ENCODE data around the gene TANC1.

The TANC1 gene

DNA sequence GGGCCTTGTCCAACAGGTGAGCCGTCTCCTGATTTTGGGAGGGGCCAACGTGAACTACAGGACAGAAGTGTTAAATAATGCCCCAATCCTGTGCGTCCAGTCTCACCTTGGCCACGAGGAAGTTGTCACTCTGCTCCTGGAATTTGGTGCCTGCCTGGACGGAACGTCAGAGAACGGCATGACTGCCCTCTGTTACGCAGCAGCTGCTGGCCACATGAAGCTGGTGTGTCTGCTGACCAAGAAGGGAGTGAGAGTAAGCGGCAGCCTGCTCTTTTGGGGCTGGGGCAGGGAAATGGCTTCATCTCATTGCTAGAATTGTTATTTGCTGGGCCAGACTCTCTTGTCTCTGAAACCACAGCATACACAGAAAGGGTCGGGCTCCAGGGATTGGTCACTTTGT lies 225.8 kb downstream of the TANC1 start:
- no peaks in the 10 kb centered on the region for H3K4me1 ChIP-seq (ENCODE audit: control insufficient read depth in 2 of 2, insufficient read depth in 2 of 2, low read length in 2 of 2)
- H3K9ac ChIP-seq (ENCODE audit: low read depth in 1 of 2, low read length in 2 of 2) = no peak overlapping the region
- H3K36me3 ChIP-seq (ENCODE audit: control insufficient read depth in 2 of 2, insufficient read depth in 2 of 2, low read length in 2 of 2) = peaks cover 47 to 64% of the 10 kb centered on the region in 2 donors
- H3K27me3 ChIP-seq (ENCODE audit: control insufficient read depth in 2 of 2, insufficient read depth in 2 of 2, low read length in 2 of 2) = no peaks in the 10 kb centered on the region
- H3K27ac ChIP-seq (ENCODE audit: low read depth in 2 of 2, low read length in 2 of 2) = no peak overlapping the region
- H3K4me3 ChIP-seq (ENCODE audit: low read length in 2 of 2) = no peak overlapping the region
- no peaks in the 10 kb centered on the region for H3K9me3 ChIP-seq (ENCODE audit: control insufficient read depth in 2 of 2, low read length in 2 of 2)

DNA sequence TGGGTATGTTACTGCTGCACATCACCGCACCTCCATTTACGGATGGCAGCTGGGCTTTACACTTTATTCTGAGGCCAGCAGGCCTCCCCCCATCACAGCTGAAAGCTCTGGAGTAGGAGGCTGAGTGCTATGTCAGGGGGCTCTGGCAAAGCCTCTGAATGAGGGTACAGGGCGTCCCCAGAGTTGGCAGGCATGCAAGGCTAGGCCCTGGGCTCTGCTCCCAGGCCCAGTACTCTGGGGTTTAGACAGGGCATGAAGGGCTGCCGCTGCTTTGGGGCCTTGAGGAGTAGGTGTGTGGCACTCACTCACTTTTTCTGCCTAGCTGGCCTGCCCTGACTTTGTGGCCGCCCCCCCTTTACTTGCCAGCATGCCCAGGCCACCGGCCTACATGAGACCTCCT lies 227.3 kb downstream of the TANC1 start:
- Histone ChIP-seq H3K36me3 (ENCODE audit: control insufficient read depth in 2 of 2, insufficient read depth in 2 of 2, low read length in 2 of 2) (peaks cover 50 to 72% of the 10 kb centered on the region in 2 donors), H3K4me3 (ENCODE audit: low read length in 2 of 2) (no peak overlapping the region)

DNA sequence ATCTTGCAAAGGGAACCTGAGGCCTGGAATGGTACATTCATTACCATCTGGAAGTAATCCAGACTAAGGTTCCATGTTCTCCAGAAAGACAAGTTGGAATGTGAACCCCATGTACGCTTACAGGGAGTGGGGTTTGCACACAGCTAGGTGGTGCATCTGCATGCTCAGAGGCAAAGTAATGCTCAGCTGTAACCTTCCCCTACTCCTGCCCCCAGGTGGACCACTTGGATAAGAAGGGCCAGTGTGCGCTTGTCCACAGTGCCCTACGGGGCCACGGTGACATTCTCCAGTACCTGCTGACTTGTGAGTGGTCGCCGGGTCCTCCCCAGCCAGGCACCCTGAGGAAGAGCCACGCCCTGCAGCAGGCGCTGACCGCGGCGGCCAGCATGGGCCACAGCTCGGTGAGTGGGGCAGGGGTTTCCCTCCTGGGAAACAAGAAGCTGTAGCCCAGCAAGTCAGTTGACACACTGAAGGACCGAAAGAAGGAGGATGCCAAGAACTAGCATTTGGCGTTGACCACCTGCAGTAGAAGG lies 228.0 kb downstream of the TANC1 start:
- Histone ChIP-seq H3K27ac (ENCODE audit: low read depth in 2 of 2, low read length in 2 of 2) (no peak overlapping the region), H3K4me3 (ENCODE audit: low read length in 2 of 2) (no peak overlapping the region), H3K4me1 (ENCODE audit: control insufficient read depth in 2 of 2, insufficient read depth in 2 of 2, low read length in 2 of 2) (no peaks in the 10 kb centered on the region), H3K36me3 (ENCODE audit: control insufficient read depth in 2 of 2, insufficient read depth in 2 of 2, low read length in 2 of 2) (peaks cover 45 to 66% of the 10 kb centered on the region in 2 donors), H3K27me3 (ENCODE audit: control insufficient read depth in 2 of 2, insufficient read depth in 2 of 2, low read length in 2 of 2) (no peaks in the 10 kb centered on the region), H3K9ac (ENCODE audit: low read depth in 1 of 2, low read length in 2 of 2) (no peak overlapping the region), H3K9me3 (ENCODE audit: control insufficient read depth in 2 of 2, low read length in 2 of 2) (no peaks in the 10 kb centered on the region)

More for the DNA sequence above, 227.3 kb downstream of the TANC1 start:
- no peak overlapping the region for H3K9ac ChIP-seq (ENCODE audit: low read depth in 1 of 2, low read length in 2 of 2)
- H3K9me3 ChIP-seq (ENCODE audit: control insufficient read depth in 2 of 2, low read length in 2 of 2) = no peaks in the 10 kb centered on the region
- no peak overlapping the region for H3K27ac ChIP-seq (ENCODE audit: low read depth in 2 of 2, low read length in 2 of 2)
- no peaks in the 10 kb centered on the region for H3K27me3 ChIP-seq (ENCODE audit: control insufficient read depth in 2 of 2, insufficient read depth in 2 of 2, low read length in 2 of 2)
- no peaks in the 10 kb centered on the region for H3K4me1 ChIP-seq (ENCODE audit: control insufficient read depth in 2 of 2, insufficient read depth in 2 of 2, low read length in 2 of 2)

DNA sequence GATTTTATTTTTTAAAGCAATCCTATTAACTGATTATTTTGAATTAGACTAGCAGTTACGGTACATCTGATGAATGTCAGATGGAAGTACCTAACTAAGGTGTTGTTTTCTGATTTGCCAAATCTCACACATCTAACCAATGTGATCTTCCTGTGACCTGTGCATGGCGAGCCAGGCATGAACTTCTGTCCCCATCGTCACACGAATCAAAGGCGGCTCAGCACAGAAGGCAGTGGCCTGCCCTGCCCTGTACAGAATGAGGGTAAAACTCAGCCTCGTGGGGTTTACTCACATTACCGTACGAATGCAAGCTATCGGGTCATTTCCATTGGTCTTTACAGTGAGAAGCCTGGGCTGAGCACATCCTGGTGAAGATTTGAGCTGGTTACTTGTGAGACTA lies 230.8 kb downstream of the TANC1 start:
- Histone ChIP-seq H3K9ac (ENCODE audit: low read depth in 1 of 2, low read length in 2 of 2) (no peak overlapping the region), H3K4me3 (ENCODE audit: low read length in 2 of 2) (no peak overlapping the region), H3K9me3 (ENCODE audit: control insufficient read depth in 2 of 2, low read length in 2 of 2) (no peaks in the 10 kb centered on the region), H3K36me3 (ENCODE audit: control insufficient read depth in 2 of 2, insufficient read depth in 2 of 2, low read length in 2 of 2) (peaks cover 44 to 62% of the 10 kb centered on the region in 2 donors), H3K27ac (ENCODE audit: low read depth in 2 of 2, low read length in 2 of 2) (no peak overlapping the region), H3K27me3 (ENCODE audit: control insufficient read depth in 2 of 2, insufficient read depth in 2 of 2, low read length in 2 of 2) (no peaks in the 10 kb centered on the region), H3K4me1 (ENCODE audit: control insufficient read depth in 2 of 2, insufficient read depth in 2 of 2, low read length in 2 of 2) (no peaks in the 10 kb centered on the region)

DNA sequence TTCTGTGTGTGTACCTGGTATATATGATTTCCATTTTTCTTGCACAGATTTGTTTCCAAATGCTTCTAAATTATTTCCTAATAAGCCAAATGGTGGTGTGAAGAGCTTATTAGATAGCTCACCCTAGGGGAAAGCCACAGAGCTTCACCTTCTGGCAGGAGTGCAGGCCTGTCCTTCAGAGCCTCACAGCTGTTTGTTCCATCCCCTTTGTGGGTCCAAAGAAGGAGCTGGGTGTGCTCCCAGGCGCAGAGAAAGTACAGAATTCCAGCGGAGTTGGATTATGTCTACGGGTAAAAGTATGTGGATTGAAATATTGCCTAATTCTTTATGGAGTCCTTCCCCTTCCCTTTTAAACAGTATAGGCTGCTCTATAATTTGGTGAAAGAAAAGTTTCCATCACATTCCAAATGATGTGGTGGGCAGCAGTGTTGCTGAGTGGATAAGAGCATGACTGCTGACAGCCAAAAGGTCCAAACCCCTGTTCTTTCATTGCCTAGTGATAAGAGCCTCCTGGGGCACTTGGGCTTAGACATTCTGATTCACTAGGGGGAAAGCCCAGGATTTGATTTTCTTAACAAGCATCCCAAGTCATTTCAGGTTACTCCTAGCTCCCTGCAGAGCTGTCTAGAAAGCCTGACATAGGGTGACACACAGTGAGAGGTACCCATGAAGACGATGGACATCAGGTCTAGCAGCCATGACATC lies 231.5 kb downstream of the TANC1 start:
- no peaks in the 10 kb centered on the region for H3K9me3 ChIP-seq (ENCODE audit: control insufficient read depth in 2 of 2, low read length in 2 of 2)
- no peak overlapping the region for H3K27ac ChIP-seq (ENCODE audit: low read depth in 2 of 2, low read length in 2 of 2)
- no peak overlapping the region for H3K9ac ChIP-seq (ENCODE audit: low read depth in 1 of 2, low read length in 2 of 2)
- no peak overlapping the region for H3K4me3 ChIP-seq (ENCODE audit: low read length in 2 of 2)
- H3K36me3 ChIP-seq (ENCODE audit: control insufficient read depth in 2 of 2, insufficient read depth in 2 of 2, low read length in 2 of 2) = peaks cover 38 to 55% of the 10 kb centered on the region in 2 donors
- no peaks in the 10 kb centered on the region for H3K4me1 ChIP-seq (ENCODE audit: control insufficient read depth in 2 of 2, insufficient read depth in 2 of 2, low read length in 2 of 2)
- H3K27me3 ChIP-seq (ENCODE audit: control insufficient read depth in 2 of 2, insufficient read depth in 2 of 2, low read length in 2 of 2) = no peaks in the 10 kb centered on the region

DNA sequence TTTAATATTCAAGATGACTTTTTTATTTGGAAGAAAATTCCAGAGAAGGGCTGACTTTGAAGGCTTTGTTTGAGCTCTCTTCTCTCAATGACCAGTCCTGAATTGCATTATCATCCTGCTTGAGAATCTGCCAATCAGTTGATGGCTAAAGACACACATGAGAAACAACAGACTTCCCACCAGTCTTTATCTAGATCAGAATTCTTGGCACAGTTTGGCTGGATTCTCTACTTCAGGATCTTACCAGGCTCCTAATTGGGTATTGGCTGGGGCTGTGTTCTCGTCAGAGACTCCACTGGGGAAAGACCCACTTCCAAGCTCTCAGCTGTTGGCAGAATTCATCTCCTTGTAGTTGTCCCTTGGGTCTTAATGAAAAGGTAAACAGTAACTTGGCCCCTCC lies 232.1 kb downstream of the TANC1 start:
- no peak overlapping the region for H3K27ac ChIP-seq (ENCODE audit: low read depth in 2 of 2, low read length in 2 of 2)
- H3K9ac ChIP-seq (ENCODE audit: low read depth in 1 of 2, low read length in 2 of 2) = no peak overlapping the region

GRCh38 chr2:159201360-159202063 lies 233.1 kb downstream of the TANC1 start:
- Histone ChIP-seq H3K4me1 (ENCODE audit: control insufficient read depth in 2 of 2, insufficient read depth in 2 of 2, low read length in 2 of 2) (no peaks in the 10 kb centered on the region), H3K4me3 (ENCODE audit: low read length in 2 of 2) (no peak overlapping the region), H3K9ac (ENCODE audit: low read depth in 1 of 2, low read length in 2 of 2) (no peak overlapping the region), H3K9me3 (ENCODE audit: control insufficient read depth in 2 of 2, low read length in 2 of 2) (no peaks in the 10 kb centered on the region), H3K27me3 (ENCODE audit: control insufficient read depth in 2 of 2, insufficient read depth in 2 of 2, low read length in 2 of 2) (no peaks in the 10 kb centered on the region), H3K27ac (ENCODE audit: low read depth in 2 of 2, low read length in 2 of 2) (no peak overlapping the region), H3K36me3 (ENCODE audit: control insufficient read depth in 2 of 2, insufficient read depth in 2 of 2, low read length in 2 of 2) (peaks cover 39 to 54% of the 10 kb centered on the region in 2 donors)

More for the DNA sequence above, 232.1 kb downstream of the TANC1 start:
- Histone ChIP-seq H3K9me3 (ENCODE audit: control insufficient read depth in 2 of 2, low read length in 2 of 2) (no peaks in the 10 kb centered on the region), H3K4me3 (ENCODE audit: low read length in 2 of 2) (no peak overlapping the region), H3K27me3 (ENCODE audit: control insufficient read depth in 2 of 2, insufficient read depth in 2 of 2, low read length in 2 of 2) (no peaks in the 10 kb centered on the region), H3K4me1 (ENCODE audit: control insufficient read depth in 2 of 2, insufficient read depth in 2 of 2, low read length in 2 of 2) (no peaks in the 10 kb centered on the region), H3K36me3 (ENCODE audit: control insufficient read depth in 2 of 2, insufficient read depth in 2 of 2, low read length in 2 of 2) (peaks cover 36 to 57% of the 10 kb centered on the region in 2 donors)

DNA sequence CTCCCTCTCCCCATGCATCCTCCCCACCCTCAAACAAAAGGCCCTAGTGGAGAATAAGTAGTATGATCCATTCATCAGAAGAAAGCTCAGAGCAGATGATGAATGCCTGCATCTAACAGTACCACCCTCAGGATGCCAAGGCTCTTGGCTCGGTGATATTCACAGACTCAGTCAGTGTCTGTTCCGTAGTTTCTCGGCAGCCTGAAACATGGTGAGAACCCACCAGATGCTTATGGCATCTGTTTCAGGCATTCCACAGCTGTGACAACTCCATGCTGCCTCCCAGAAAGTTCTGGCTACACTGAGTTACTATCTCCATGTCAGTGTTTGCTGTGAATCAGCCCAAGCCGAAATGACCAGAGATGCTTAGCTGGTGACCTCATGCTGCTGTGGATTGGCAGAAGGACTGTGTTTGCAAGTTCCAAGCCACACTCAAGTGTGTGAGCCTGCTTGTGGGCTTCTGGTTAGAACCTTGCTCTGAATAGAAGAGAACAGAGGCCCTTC lies 234.2 kb downstream of the TANC1 start:
- no peaks in the 10 kb centered on the region for H3K27me3 ChIP-seq (ENCODE audit: control insufficient read depth in 2 of 2, insufficient read depth in 2 of 2, low read length in 2 of 2)
- H3K4me1 ChIP-seq (ENCODE audit: control insufficient read depth in 2 of 2, insufficient read depth in 2 of 2, low read length in 2 of 2) = no peaks in the 10 kb centered on the region
- H3K27ac ChIP-seq (ENCODE audit: low read depth in 2 of 2, low read length in 2 of 2) = peak overlapping the region in 1 of 2 donors; percentile 10
- no peak overlapping the region for H3K9ac ChIP-seq (ENCODE audit: low read depth in 1 of 2, low read length in 2 of 2)
- H3K9me3 ChIP-seq (ENCODE audit: control insufficient read depth in 2 of 2, low read length in 2 of 2) = no peaks in the 10 kb centered on the region
- peaks cover 29 to 49% of the 10 kb centered on the region in 2 donors for H3K36me3 ChIP-seq (ENCODE audit: control insufficient read depth in 2 of 2, insufficient read depth in 2 of 2, low read length in 2 of 2)
- no peak overlapping the region for H3K4me3 ChIP-seq (ENCODE audit: low read length in 2 of 2)

DNA sequence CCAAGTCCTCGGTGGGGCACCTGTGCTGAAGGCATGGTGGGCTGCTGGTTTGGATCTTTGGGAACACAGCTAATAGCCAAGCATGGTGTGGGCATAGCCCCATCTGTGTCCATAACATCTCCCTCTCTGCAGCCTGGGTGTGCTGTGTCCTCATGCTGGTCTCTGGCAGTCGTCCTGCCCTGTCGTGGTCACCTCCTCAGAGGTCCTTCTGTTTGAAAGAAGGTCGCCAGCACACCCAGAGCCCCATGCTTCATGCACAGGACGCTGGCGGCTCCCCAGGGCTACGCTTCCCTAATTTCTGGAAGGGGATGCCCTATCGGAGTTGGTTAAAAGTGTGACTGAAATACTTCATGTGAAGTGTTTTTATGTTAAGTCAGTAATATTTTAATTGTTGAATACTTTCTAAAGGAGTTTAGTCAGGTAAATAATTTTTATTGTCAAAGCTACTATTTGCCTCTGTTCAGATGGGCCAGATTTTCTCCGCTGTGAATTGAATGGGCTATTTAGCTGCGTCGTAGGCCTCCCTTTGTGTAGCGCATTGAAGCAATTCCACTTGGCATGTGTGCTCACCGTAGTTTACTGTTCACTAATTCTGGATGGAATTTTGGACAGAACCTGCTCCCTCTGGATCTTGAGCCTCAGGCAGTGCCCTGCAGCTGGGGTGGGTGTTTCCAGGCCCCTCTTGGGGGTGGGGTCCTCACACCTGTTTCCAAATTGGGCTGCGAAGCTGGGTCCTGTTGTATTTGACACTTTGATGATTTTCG lies 236.1 kb downstream of the TANC1 start:
- H3K27me3 ChIP-seq (ENCODE audit: control insufficient read depth in 2 of 2, insufficient read depth in 2 of 2, low read length in 2 of 2) = no peaks in the 10 kb centered on the region
- peaks cover 23 to 35% of the 10 kb centered on the region in 2 donors for H3K36me3 ChIP-seq (ENCODE audit: control insufficient read depth in 2 of 2, insufficient read depth in 2 of 2, low read length in 2 of 2)
- no peak overlapping the region for H3K27ac ChIP-seq (ENCODE audit: low read depth in 2 of 2, low read length in 2 of 2)
- no peaks in the 10 kb centered on the region for H3K9me3 ChIP-seq (ENCODE audit: control insufficient read depth in 2 of 2, low read length in 2 of 2)
- no peak overlapping the region for H3K9ac ChIP-seq (ENCODE audit: low read depth in 1 of 2, low read length in 2 of 2)
- H3K4me1 ChIP-seq (ENCODE audit: control insufficient read depth in 2 of 2, insufficient read depth in 2 of 2, low read length in 2 of 2) = peaks cover 0 to 3% of the 10 kb centered on the region in 2 donors
- H3K4me3 ChIP-seq (ENCODE audit: low read length in 2 of 2) = no peak overlapping the region
